Effector memory CD8-positive, alpha-beta T cell (primary cell): ENCODE measurements around the gene ARHGEF4.

Source experiments
- ATAC-seq: fragments of 150-1000 bp; cut with Tn5 transposase; replicated peaks from 2 replicates; pipeline ENCODE4 v1.10.0; 2021; ENCODE audit warnings: mild to moderate bottlenecking, moderate library complexity
- DNase-seq, 3 experiments: peaks; one replicate each; pipeline ENCODE4 v3.0.0; 2021
- H3K27ac Mint-ChIP-seq, 2 donors: one replicate each; pipeline ENCODE4 v1.8.0; 2022; ENCODE audit warnings: mild to moderate bottlenecking in 2 of 2, mixed read lengths in 2 of 2, moderate library complexity in 2 of 2
- H3K27me3 Mint-ChIP-seq, 2 donors: one replicate each; pipeline ENCODE4 v1.8.0; 2022; ENCODE audit warnings: mixed read lengths in 2 of 2
- H3K36me3 Mint-ChIP-seq: one replicate; pipeline ENCODE4 v1.8.0; 2022; ENCODE audit warnings: mild to moderate bottlenecking, moderate library complexity, mixed read lengths; ENCODE audit not compliant: insufficient read depth
- H3K4me1 Mint-ChIP-seq, 2 donors: one replicate each; pipeline ENCODE4 v1.8.0; 2022; ENCODE audit warnings: low read depth in 2 of 2, mixed read lengths in 2 of 2
- H3K4me3 Mint-ChIP-seq, 2 donors: one replicate each; pipeline ENCODE4 v1.8.0; 2022; ENCODE audit warnings: mild to moderate bottlenecking in 2 of 2, mixed read lengths in 2 of 2, moderate library complexity in 2 of 2
- H3K9me3 Mint-ChIP-seq, 2 donors: one replicate each; pipeline ENCODE4 v1.8.0; 2022; ENCODE audit warnings: mixed read lengths in 2 of 2

Gene ARHGEF4

DNA sequence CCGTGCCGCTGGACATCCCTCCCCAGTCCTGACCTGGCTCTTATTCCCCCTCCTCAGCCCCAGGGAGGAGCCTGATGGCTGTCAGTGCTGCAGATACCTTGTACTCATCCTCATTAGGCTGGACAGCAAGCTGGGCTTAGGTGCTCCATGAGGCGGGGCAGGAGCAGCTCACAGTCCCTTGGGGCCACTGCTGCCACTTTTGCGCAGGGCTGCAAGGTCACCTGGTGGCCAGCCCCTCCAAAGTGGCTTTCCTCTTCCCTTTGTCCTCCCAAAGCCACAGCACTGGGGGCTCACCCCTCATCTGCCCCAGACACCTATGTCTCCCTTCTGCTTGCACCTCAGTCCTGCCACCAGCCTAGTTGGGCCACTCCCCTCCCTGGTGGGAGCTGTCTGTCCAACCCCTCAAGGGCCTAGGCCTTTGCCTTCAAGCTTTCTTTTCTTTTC, 195.7 kb downstream of the ARHGEF4 start:
- ATAC-seq: no peak
- H3K27ac Mint-ChIP-seq: no peak overlapping the region
- no peaks in the 10 kb centered on the region for H3K36me3 Mint-ChIP-seq
- DNase-seq: no peak
- H3K27me3 Mint-ChIP-seq: peaks cover 27 to 78% of the 10 kb centered on the region in 2 donors
- H3K4me1 Mint-ChIP-seq: peaks cover 3 to 4% of the 10 kb centered on the region in 2 donors
- H3K4me3 Mint-ChIP-seq: no peak overlapping the region
- H3K9me3 Mint-ChIP-seq: peaks cover 0 to 2% of the 10 kb centered on the region in 2 donors

- H3K27me3 Mint-ChIP-seq: peaks cover 23 to 70% of the 10 kb centered on the region in 2 donors
- peaks cover 4% of the 10 kb centered on the region in 2 donors for H3K4me1 Mint-ChIP-seq
- no peaks in the 10 kb centered on the region for H3K36me3 Mint-ChIP-seq
- no peaks in the 10 kb centered on the region for H3K9me3 Mint-ChIP-seq
- DNase-seq (no peak), ATAC-seq (no peak)
- no peak overlapping the region for H3K27ac Mint-ChIP-seq
- peak overlapping the region; percentile 44 to 49 for H3K4me3 Mint-ChIP-seq
Observed at GRCh38 chr2:131033786-131034121, 197.0 kb downstream of the ARHGEF4 start.

GRCh38 chr2:131034122-131035051, 197.7 kb downstream of the ARHGEF4 start:
- Mint-ChIP-seq H3K27me3 (peaks cover 22 to 67% of the 10 kb centered on the region in 2 donors), H3K4me1 (peaks cover 4 to 6% of the 10 kb centered on the region in 2 donors), H3K36me3 (no peaks in the 10 kb centered on the region), H3K9me3 (no peaks in the 10 kb centered on the region), H3K27ac (no peak overlapping the region), H3K4me3 (peak overlapping the region; percentile 44 to 49)
- ATAC-seq (peak; percentile 53), DNase-seq (no peak)

GRCh38 chr2:131035112-131035825, 198.6 kb downstream of the ARHGEF4 start:
- H3K4me3 Mint-ChIP-seq: peak overlapping the region; percentile 31 to 60
- no peak for ATAC-seq
- DNase-seq: no peak
- H3K27me3 Mint-ChIP-seq: peaks cover 16 to 62% of the 10 kb centered on the region in 2 donors
- no peaks in the 10 kb centered on the region for H3K9me3 Mint-ChIP-seq
- H3K36me3 Mint-ChIP-seq: no peaks in the 10 kb centered on the region
- no peak overlapping the region for H3K27ac Mint-ChIP-seq
- H3K4me1 Mint-ChIP-seq: peaks cover 4 to 10% of the 10 kb centered on the region in 2 donors

DNA sequence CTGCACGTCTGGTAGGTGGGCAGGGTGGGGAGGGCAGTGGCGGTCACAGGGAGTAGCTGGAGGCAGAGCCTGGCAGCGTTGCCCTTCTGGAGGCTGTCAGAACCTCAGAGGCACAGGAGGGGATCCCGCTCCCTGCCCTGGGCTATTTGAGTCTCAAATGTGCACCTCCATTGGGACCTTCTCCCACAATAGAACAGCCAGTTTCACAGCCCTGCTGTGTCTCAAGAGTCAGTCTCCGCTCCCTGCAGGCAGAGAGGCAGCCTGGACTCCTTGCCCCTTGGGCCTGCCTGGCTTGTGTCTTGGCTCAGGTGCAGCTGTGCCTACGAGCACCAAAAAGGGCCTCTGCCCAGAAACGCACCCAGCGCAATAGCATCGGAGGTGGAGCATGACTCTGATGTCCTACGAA, 199.1 kb downstream of the ARHGEF4 start:
- Mint-ChIP-seq H3K27me3 (peaks cover 13 to 57% of the 10 kb centered on the region in 2 donors), H3K4me3 (peak overlapping the region; percentile 31 to 60)

DNA sequence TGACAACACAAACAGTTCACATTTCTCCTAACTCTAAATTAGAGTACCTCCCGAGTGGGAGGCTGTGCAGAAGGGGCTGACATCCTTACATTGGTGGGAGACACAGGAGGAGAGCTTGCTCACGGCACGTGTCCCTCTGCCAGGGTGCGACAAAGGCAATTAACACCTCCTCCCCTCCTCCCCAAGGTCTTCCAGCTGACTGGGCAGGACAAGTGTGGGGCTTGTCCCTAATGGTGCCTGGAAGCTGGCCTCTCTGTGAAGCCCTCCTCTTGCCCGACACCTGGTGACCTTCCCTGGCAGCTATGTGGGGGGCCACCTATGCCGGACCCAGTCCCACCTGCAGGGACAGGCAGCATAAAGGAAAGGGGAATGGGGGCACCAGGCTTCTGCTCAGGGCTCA, 199.6 kb downstream of the ARHGEF4 start:
- Mint-ChIP-seq H3K36me3 (peaks cover 4% of the 10 kb centered on the region), H3K27ac (no peak overlapping the region), H3K4me1 (peaks cover 11 to 18% of the 10 kb centered on the region in 2 donors), H3K4me3 (peak overlapping the region in 1 of 2 donors; percentile 31), H3K9me3 (no peaks in the 10 kb centered on the region), H3K27me3 (peaks cover 13 to 57% of the 10 kb centered on the region in 2 donors)
- no peak for ATAC-seq
- no peak for DNase-seq

More for the DNA sequence above, 199.1 kb downstream of the ARHGEF4 start:
- Mint-ChIP-seq H3K4me1 (peaks cover 6 to 14% of the 10 kb centered on the region in 2 donors), H3K9me3 (no peaks in the 10 kb centered on the region), H3K27ac (no peak overlapping the region), H3K36me3 (peaks cover 4% of the 10 kb centered on the region)
- ATAC-seq (no peak), DNase-seq (no peak)

- peaks cover 16 to 23% of the 10 kb centered on the region in 2 donors for H3K4me1 Mint-ChIP-seq
- H3K9me3 Mint-ChIP-seq: no peaks in the 10 kb centered on the region
- no peak overlapping the region for H3K4me3 Mint-ChIP-seq
- no peak overlapping the region for H3K27ac Mint-ChIP-seq
- H3K36me3 Mint-ChIP-seq: peaks cover 4% of the 10 kb centered on the region
- ATAC-seq (no peak), DNase-seq (no peak)
- peaks cover 13 to 53% of the 10 kb centered on the region in 2 donors for H3K27me3 Mint-ChIP-seq
Observed at GRCh38 chr2:131036696-131037397, 200.1 kb downstream of the ARHGEF4 start.

- Mint-ChIP-seq H3K9me3 (no peaks in the 10 kb centered on the region), H3K27ac (no peak overlapping the region), H3K4me3 (no peak overlapping the region), H3K27me3 (peaks cover 13 to 46% of the 10 kb centered on the region in 2 donors), H3K4me1 (peaks cover 20 to 29% of the 10 kb centered on the region in 2 donors), H3K36me3 (peaks cover 4% of the 10 kb centered on the region)
- DNase-seq (no peak), ATAC-seq (no peak)
Observed at GRCh38 chr2:131037398-131038257, 200.9 kb downstream of the ARHGEF4 start.

DNA sequence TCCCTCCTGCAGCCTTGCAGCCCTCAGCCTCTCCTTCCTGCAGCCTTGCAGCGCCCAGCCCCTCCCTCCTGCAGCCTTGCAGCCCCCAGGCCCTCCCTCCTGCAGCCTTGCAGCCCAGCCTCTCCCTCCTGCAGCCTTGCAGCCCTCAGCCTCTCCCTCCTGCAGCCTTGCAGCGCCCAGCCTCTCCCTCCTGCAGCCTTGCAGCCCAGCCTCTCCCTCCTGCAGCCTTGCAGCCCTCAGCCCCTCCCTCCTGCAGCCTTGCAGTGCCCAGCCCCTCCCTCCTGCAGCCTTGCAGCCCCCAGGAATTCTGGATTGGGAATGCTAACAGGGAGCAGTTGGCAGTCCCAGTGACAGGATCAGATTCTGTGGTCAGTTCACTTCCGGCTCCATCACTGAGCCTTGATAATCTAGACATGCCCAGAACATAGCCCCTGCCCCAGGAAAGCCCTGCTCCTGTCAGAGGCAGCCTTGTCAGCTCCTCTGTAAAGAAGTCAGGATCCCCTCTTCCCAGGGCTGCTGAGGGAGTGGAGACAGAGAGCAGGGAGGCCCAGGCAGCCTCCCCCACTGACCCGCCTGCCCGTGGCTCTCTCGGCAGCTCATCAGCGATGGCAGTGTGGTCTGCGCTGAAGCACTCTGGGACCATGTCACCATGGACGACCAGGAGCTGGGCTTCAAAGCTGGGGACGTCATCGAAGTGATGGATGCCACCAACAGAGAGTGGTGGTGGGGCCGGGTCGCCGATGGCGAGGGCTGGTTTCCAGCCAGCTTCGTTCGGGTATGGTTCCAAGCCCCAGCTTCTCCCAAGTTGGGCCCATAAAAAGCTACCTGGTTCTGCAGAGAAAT, 201.8 kb downstream of the ARHGEF4 start:
- Mint-ChIP-seq H3K9me3 (no peaks in the 10 kb centered on the region), H3K27me3 (peaks cover 9 to 37% of the 10 kb centered on the region in 2 donors), H3K4me1 (peaks cover 20 to 29% of the 10 kb centered on the region in 2 donors), H3K4me3 (peak overlapping the region in 1 of 2 donors; percentile 93), H3K27ac (no peak overlapping the region), H3K36me3 (peaks cover 8% of the 10 kb centered on the region)
- no peak for ATAC-seq
- no peak for DNase-seq

GRCh38 chr2:131039101-131039440, 202.4 kb downstream of the ARHGEF4 start:
- Mint-ChIP-seq H3K36me3 (peaks cover 8% of the 10 kb centered on the region), H3K4me1 (peaks cover 16 to 27% of the 10 kb centered on the region in 2 donors), H3K4me3 (peak overlapping the region; percentile 82 to 93), H3K27me3 (peaks cover 3 to 31% of the 10 kb centered on the region in 2 donors), H3K27ac (no peak overlapping the region), H3K9me3 (no peaks in the 10 kb centered on the region)
- DNase-seq (no peak), ATAC-seq (no peak)

DNA sequence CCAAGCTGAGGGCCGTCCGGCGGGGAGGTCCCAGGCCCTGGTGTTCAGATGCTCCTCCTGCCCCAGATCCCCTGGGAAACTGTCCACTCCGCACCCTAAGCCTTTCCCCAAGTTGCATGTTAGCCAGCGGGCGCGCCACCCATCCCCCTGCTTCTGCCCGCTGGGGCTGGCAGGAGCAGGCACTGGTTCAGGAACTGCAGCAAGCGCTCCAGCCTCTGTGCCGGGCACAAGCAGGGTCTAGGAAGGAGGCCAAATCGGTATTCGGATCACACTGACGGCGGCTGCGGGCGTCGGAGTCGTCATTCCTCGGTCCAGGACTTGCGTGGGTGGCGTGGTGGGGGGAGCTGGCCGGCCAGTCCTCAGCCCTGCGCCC, 202.8 kb downstream of the ARHGEF4 start:
- peaks cover 16 to 26% of the 10 kb centered on the region in 2 donors for H3K4me1 Mint-ChIP-seq
- no peak overlapping the region for H3K27ac Mint-ChIP-seq
- H3K4me3 Mint-ChIP-seq: peak overlapping the region; percentile 82 to 93
- H3K9me3 Mint-ChIP-seq: no peaks in the 10 kb centered on the region
- peaks cover 0 to 27% of the 10 kb centered on the region in 2 donors for H3K27me3 Mint-ChIP-seq
- DNase-seq (no peak), ATAC-seq (no peak)
- peaks cover 8% of the 10 kb centered on the region for H3K36me3 Mint-ChIP-seq
